GM18511 (cell line): ENCODE results near the gene PHF3.

ENCODE experiments used
- ATAC-seq: cut with Tn5 transposase; IDR thresholded peaks from one replicate; pipeline ENCODE4 v1.9.1; 2021; ENCODE audit warnings: mild to moderate bottlenecking, moderate library complexity; ENCODE audit not compliant: unreplicated experiment

Gene PHF3

GRCh38 chr6:63760199-63760598 lies 124.6 kb downstream of the PHF3 start:
- no peak for ATAC-seq

GRCh38 chr6:63764318-63764916 lies 128.8 kb downstream of the PHF3 start:
- ATAC-seq = no peak
